ENCODE measurements around the gene ASTN2.

The ASTN2 gene

DNA sequence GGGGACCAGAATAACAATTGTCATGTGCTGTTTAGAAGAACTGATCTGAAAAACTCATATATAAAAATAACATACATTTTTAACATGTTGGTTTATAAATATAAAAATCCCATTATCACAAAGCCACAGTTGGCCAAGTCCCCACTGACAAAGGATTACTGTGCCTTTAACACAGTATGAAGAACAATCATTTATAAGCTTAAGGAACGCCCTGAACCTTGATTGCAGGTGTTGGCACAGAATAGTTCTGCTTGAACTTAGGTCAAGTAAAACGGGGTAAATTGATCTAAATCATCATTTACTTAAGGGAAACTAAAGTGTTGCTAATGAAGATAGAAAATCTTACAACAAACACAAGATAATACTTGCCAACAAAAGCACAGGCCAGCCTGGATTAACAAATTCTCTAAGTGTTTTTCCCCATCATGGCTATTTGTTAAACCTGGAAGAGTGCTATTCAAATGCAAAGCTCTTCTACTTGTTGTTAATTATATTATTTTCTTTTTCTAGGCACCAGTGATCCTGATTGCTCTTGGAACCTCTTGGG is 46.1 kb downstream of the ASTN2 start:
- DNase-seq (ENCODE audit: low spot score) = no peak
- H3K27ac ChIP-seq = no peak overlapping the region
- no peak overlapping the region for H3K4me3 ChIP-seq
- TF ChIP-seq, protein P1, sequence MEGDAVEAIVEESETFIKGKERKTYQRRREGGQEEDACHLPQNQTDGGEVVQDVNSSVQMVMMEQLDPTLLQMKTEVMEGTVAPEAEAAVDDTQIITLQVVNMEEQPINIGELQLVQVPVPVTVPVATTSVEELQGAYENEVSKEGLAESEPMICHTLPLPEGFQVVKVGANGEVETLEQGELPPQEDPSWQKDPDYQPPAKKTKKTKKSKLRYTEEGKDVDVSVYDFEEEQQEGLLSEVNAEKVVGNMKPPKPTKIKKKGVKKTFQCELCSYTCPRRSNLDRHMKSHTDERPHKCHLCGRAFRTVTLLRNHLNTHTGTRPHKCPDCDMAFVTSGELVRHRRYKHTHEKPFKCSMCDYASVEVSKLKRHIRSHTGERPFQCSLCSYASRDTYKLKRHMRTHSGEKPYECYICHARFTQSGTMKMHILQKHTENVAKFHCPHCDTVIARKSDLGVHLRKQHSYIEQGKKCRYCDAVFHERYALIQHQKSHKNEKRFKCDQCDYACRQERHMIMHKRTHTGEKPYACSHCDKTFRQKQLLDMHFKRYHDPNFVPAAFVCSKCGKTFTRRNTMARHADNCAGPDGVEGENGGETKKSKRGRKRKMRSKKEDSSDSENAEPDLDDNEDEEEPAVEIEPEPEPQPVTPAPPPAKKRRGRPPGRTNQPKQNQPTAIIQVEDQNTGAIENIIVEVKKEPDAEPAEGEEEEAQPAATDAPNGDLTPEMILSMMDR (IDR thresholded peaks at IDR 0.05) = no peak

DNA sequence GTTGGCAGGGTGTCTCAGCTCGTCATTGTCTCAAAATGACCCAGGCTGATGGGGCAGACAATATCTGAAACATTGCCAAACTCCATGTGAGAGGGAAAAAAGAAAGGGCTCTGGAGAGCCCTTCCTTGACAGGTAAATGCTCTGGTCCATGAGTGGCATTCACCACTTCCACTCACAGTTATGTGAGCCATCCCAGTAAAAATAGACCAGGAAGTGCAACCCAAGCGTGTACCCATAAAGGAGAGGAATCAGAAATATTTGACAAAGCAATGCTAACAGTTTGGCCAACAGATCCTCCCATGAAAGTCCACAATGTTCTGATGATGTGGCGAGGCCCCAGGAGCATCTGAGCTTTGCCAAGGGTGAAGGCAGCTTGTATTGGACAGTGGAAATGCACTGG is 49.4 kb downstream of the ASTN2 start:
- no peak overlapping the region for H3K27ac ChIP-seq
- H3K4me3 ChIP-seq = no peak overlapping the region
- TF ChIP-seq, protein P1 (IDR thresholded peaks at IDR 0.05) = no peak
- DNase-seq (ENCODE audit: low spot score) = no peak

DNA sequence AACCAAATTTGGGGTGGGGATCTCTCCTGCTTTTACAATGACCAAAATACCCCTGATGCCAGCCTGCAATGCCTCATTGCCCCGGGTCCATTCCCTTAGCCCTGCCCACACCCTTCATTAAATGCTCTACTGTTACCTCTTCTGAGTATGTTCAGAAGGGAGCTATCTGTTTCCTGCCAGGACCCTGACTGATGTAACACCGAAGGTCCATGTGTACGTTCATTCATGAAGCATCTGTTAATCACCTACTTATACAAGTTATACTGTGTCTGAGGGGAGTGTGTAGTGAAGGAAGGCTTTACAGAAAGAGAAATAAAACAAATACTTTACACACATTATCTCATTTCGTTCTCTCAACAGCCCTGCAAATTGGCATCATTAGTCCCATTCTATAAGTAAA is 51.9 kb downstream of the ASTN2 start:
- H3K27ac ChIP-seq = no peak overlapping the region
- TF ChIP-seq, protein P1 (IDR thresholded peaks at IDR 0.05) = no peak
- DNase-seq (ENCODE audit: low spot score) = no peak
- H3K4me3 ChIP-seq = no peak overlapping the region

DNA sequence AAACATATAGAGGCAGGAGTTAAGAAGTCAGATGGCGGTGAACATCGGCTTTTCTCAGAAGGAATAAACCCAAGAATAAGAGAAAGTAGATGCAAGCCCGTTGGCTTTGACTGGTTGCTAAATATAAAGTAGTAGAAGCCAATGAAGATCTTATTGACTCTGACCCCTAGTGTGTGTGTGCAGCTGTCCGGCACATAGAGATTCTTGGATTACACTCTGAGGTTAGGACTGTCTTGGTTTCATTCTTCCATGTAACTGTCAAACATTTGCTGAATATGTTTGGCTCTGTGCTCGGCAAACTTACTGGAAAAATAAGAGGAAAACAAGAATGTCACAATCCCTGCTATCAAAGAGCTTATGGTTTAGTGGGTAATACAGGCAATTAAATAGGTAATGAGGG is 54.9 kb downstream of the ASTN2 start:
- no peak overlapping the region for H3K27ac ChIP-seq
- TF ChIP-seq, protein P1 (IDR thresholded peaks at IDR 0.05) = no peak
- no peak overlapping the region for H3K4me3 ChIP-seq
- no peak for DNase-seq (ENCODE audit: low spot score)

DNA sequence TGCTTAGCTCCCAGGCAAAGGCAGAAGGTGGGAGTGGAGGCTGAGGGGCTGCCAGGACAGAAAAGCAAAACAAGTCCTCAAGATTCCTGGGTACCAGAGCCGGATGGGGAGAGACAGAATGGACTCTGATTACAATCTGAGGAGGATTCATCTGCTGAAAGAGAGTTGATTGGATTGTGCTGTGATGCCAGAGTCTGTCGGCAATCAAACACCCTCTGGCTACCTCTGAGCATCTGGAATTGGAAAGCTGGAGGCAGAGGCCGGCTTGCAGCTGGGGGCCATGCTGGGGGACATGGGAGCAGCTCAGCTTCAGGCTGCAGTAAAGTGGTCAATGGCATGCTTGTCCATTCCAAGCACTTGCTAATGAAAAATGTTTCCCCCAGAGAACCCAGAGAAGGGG is 59.3 kb downstream of the ASTN2 start:
- H3K27ac ChIP-seq = no peak overlapping the region
- TF ChIP-seq, protein P1 (IDR thresholded peaks at IDR 0.05) = no peak
- no peak for DNase-seq (ENCODE audit: low spot score)
- no peak overlapping the region for H3K4me3 ChIP-seq

DNA sequence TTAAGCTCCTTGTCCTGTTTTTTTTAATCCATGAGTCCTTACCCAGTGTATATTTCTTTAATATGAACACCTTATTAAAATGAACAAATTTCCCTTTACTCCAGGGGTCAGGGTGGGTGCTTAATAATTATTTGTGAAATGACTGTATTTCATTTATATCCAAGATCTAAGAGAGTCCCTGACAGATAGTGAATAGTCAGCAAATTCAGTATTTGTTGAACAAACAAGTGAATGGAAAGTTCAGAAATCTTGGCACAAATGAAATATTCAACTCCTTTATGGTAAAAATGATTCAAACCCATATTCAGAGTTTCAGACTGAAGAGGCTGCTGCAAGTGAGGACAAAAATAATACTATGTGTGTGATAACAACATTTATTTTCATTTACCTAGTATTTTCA is 59.9 kb downstream of the ASTN2 start:
- TF ChIP-seq, protein P1 (IDR thresholded peaks at IDR 0.05) = no peak
- DNase-seq (ENCODE audit: low spot score) = no peak
- H3K27ac ChIP-seq = no peak overlapping the region
- H3K4me3 ChIP-seq = no peak overlapping the region

DNA sequence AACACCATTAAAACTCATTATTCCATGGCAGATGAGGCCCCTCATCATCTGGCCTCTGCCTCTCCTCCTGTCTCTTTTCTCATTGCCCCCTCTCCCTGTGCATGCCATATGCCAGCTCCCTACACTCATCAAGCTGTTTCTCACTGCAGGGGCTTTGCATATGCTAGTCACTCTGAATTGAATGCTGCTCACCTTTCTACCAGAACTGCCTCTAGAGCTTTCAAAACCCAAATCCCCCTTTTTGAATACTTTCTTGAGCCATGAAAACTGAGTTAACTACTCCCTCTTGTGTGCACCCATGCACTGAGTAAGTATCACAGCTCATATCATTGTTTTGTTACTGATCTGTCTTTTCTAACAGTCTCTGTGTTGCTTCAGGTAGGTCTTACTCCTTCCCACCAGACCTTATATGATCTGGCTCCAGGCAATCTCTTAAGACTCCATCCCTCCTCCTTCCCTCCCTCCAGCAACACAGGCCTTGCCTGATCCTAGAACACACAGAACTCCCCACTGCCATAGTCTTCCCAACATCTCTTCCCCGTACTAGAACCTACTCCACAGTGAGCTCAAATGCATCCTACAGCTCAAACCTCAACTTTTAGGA is 60.5 kb downstream of the ASTN2 start:
- Histone ChIP-seq H3K27ac (no peak overlapping the region), H3K4me3 (no peak overlapping the region)
- no peak for DNase-seq (ENCODE audit: low spot score)
- TF ChIP-seq, protein P1 (IDR thresholded peaks at IDR 0.05) = no peak
